Stimulated activated CD4-positive, alpha-beta T cell treated with anti-CD3 and anti-CD28 coated beads, Interleukin-2, amount 100 ng/mL, for 4 hours (primary cell): ENCODE results near the gene ABHD14A.
"Not testable (repeated sequence)": the region's sequence is repeated elsewhere in the genome, so short reads cannot be mapped to it uniquely, and the experiment has no call there.

ENCODE experiments used
- DNase-seq: peaks from one replicate; pipeline ENCODE4 v3.0.0-alpha.2; 2020; ENCODE audit warnings: low read depth

The ABHD14A gene

GRCh38 chr3:51974277-51974962 lies 444 bp upstream of the ABHD14A start:
- DNase-seq = no peak

- no peak for DNase-seq
Measured at GRCh38 chr3:51975852-51976549, 1.1 kb downstream of the ABHD14A start.

- no peak for DNase-seq
Measured at GRCh38 chr3:51977446-51978142, 2.7 kb downstream of the ABHD14A start.

- no peak for DNase-seq
Measured at GRCh38 chr3:51978143-51978502, 3.3 kb downstream of the ABHD14A start.

- DNase-seq = no peak
Measured at GRCh38 chr3:51980253-51980652, 5.4 kb downstream of the ABHD14A start.

- no peak for DNase-seq
Measured at GRCh38 chr3:51982352-51982837, 7.5 kb downstream of the ABHD14A start.

- peak; percentile 56 for DNase-seq
Measured at GRCh38 chr3:51982838-51983577, 8.1 kb downstream of the ABHD14A start, which contains the start of gene ACY1. TSS of gene ACY1 (plus strand) at chr3:51983535. CDS start at chr3:51984065, 530 bp downstream.

GRCh38 chr3:51983578-51984268 lies 8.9 kb downstream of the ABHD14A start:
- DNase-seq = no peak

- no peak for DNase-seq
Measured at GRCh38 chr3:51984269-51984647, 9.4 kb downstream of the ABHD14A start.

GRCh38 chr3:51985063-51985462 lies 10.2 kb downstream of the ABHD14A start:
- DNase-seq = no peak

GRCh38 chr3:51986010-51986947 lies 11.4 kb downstream of the ABHD14A start:
- DNase-seq = no peak

- DNase-seq = no peak
Measured at GRCh38 chr3:51987568-51987967, 12.7 kb downstream of the ABHD14A start.

- DNase-seq = no peak
Measured at GRCh38 chr3:51988286-51989146, 13.7 kb downstream of the ABHD14A start.

- not testable (repeated sequence) for DNase-seq
Measured at GRCh38 chr3:51990501-51990971, 15.7 kb downstream of the ABHD14A start.

- no peak for DNase-seq
Measured at GRCh38 chr3:51992017-51992682, 17.3 kb downstream of the ABHD14A start.

GRCh38 chr3:51993657-51994056 lies 18.8 kb downstream of the ABHD14A start:
- not testable (repeated sequence) for DNase-seq

- no peak for DNase-seq
Measured at GRCh38 chr3:51994530-51994929, 19.7 kb downstream of the ABHD14A start.

GRCh38 chr3:51995346-51996163 lies 20.7 kb downstream of the ABHD14A start, which contains the start of gene RPL29:
TSS of gene RPL29 (minus strand) at chr3:51995895. CDS start at chr3:51995461, 434 bp downstream.
- DNase-seq = peak; percentile 86
